ENCODE data around the gene BANK1.

BANK1 gene

DNA sequence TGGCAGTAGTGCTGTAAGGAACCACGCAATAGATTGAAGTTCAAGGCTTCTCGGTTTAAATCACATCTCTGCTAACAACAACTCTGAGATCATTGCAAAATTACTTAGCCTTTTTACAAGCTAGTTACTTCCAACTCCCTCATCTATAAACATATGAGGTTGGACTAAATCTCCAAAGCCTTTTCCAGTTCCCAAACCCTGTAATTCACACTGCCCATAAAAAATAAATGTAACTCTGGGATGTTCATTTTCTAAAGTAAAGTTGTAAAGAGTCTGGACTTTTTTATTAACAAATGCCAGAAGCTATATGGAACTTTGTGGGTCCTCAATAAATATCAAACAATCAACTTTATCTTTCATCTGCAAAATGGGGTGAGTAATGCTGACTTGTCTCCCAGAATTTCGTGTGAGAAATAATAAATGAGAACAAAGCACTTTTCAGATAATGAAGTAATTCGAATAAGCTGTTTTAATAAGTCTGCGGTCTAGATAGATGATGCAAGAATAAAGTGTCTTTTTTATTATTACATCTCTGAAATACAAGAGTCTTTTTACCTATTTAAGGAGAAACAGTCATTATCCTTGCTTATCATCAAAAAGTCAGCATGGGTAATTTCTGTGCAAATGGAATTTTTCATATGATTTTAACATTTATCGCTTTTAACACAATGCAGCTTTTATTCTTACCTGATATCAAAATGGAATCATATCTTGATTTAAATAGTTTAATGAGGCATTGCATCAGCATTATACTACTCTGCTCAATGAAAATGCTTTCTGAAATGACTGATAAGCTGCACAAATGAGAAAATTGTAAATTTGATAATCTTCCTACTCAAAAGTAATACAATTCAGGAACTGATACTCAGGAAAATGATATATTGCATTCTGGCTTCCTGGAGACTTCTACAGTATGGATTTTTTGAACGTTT, 252.6 kb downstream of the BANK1 start:
- no peak for DNase-seq

DNA sequence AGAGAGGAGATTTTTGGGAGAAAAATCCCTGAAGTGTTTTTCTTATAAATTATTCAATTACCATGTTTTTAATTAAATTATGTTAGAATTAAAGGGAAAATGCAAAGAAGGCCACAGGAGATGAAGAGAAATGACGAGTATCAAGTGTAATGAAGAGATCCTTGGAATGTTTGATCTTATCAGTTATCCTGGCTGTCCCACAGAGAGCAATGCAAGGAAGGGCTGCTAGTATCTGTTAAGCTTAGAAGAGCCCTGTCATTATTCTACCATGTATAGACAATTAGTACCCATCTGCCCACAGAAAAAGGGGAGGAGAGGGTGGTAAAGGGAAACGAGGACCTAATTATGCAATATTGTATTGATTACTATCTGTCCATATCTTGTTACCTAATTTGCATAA, 257.1 kb downstream of the BANK1 start:
- no peak for DNase-seq

DNA sequence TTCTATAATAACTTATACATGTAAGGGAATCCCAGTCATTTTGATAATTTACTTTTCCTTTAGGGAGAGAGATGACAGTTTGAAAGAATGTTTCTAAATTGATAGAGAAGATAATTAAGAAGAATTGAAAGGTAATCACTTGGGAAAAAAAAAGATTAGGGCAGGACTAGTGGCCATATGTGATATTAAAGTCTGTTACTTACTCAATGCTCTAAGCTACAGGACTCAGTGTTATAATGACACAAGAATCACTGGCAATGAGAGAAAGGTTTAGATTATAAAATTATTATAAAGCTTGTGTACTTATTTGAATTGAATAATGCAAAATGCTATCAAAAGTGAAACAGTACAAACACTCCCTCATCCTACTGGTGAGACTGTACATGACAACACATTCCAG, 265.3 kb downstream of the BANK1 start:
- DNase-seq, result no peak

DNA sequence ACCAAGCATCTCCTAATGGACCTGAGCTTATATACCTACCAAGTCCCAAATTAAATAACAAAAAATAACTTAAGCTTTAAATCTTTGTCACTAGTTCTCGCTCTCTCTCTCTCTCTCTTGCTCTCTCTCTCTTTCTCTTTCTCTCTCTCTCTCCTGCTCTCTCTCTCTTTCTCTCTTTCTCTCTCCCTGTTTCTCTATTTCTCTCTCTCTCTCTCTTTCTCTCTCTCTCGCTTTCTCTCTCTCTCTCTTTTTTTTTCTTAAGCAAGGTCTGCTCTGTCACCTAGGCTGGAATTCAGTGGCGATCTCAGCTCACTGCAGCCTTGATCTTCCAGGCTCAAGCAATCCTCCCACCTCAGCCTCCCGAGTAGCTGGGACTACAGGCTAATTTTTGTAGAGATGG, 266.6 kb downstream of the BANK1 start:
- DNase-seq, result no peak

DNA sequence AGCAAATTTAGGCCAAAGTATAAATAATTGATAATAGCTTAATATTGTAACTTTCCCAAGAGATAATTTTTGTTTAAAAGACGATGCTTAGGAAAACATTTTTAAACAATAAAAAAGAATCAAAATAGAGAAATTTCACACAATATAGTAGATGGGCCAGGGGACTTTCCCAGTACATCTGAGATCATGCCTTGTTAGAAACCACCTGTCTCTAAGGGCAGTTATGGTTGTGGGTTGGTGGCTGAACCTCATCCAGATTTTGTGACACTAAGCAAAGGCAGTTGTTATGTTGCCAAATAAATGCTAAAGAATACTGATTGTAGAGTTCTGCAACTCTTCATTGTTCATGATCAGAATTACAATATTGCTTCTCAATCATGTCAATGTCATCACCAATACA, 270.6 kb downstream of the BANK1 start:
- DNase-seq, result no peak

DNA sequence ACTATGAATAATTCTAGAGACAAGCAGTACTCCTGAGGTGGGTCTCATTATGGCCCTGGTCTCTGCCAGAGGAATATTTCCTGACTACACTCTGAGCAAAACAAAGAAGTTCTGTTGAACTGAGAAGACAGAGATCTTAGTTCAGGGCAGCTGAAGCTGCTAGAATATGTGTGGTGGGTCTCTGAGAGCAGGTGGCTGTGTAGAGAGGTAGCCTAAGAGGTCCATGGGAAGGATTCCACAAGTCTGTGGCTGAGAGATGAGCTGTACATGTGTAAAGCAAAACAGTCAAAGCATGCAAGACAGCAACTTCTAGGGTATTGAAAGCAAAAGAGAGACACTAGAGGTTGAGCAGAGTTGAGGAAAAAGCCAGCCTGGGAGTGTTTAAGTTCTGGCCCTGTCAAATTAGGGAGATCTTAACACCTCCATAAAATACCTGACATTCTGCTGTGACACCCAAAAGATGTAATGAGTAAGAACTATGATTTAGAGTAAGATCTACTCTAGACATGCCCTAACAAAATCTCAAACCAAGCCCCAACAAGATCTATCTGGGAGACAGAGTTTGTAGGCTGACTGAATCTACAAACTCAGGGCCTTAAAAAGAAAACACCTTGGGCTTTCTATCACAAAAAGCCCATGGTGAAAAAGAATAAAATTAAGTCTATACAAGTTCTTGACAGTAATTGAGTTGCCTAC, 274.4 kb downstream of the BANK1 start:
- no peak for DNase-seq

DNA sequence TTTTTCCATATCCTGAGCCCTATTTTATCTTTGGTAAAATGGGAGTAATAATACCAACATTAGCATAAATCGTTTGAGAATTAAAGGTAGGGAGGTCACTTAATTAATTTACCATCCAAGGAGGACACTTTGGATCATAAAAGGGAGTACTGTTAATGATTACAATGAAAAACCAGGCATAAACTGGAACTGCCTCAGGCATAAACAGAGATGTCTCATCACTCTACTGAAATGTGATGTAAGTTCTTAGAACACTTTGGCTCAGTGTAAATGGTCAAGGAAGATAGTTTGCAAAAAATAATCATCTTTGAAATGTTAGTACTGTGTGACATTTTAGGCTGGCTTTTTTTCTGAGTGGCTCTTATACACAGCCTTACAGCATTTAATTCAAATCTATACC, 286.1 kb downstream of the BANK1 start:
- DNase-seq, result no peak

DNA sequence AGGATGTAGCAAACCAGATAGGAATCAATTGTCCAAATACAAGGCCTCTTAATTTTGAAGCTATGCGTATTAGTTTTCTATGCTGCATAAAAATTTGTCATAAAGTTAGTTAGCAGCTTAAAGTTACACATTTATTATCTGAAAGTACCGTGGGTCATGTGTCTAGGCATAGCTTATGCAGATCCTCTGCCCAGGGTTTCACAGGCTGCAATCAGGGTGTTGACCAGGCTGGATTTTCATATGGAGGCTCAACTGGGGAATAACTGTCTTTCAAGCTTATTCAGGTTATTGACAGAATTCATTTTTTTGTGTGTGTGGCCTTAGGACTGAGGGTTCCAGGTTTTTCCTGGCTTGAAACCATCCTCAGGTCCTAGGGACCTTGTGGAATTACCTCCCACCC, 289.7 kb downstream of the BANK1 start:
- no peak for DNase-seq

DNA sequence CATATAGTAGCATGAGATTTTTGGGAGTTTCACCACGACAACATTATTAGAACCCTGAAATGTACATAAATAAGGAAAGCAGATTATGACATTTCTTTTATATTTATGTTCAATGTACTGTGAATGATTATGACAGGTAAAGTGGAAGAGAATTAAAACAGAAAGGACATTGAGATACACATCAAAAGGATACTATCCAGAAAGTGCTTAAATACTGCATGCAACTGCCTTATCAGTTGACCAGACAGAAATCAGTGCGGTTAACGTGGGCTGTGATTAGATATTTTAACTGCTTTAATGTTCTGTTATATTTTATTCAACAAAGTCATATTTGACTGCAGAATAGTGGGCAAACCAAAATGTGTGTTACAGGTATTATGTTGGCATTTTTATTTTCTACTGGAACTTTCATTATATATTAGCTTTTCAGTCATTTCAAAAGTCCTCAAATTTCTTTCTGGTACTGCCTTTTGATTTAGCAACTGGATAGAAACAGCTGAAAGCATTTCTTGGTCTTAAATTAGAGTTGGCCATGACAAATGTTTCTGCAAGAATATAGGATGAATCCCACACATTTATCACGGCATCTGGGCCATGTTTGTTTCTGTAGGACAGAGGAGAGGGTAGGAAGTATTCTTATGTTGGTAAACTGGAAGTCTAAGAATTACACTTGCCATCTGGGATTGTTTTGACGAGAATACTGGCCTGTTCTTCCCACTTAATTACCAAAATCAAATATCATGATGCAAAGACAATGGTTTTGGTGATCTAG, 299.5 kb downstream of the BANK1 start:
- DNase-seq, result no peak

DNA sequence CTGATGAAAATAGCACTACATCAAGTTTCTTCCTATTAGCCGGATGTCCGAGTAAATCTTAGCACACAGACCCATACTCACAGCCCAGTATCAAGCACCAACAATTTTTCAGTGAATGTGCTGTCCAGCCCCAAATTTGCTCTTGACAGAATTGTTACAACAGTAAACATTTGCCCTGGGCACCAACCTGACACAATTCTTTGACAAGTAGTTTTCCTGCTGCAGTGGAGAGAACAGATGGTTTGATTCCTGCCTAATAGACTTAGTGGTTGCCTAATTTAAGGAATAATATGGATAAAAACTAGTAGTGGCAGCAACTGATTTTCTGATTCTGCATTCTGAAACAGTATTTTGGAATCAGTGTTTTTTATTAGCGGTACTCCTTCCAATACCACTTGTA, 301.1 kb downstream of the BANK1 start:
- no peak for DNase-seq

DNA sequence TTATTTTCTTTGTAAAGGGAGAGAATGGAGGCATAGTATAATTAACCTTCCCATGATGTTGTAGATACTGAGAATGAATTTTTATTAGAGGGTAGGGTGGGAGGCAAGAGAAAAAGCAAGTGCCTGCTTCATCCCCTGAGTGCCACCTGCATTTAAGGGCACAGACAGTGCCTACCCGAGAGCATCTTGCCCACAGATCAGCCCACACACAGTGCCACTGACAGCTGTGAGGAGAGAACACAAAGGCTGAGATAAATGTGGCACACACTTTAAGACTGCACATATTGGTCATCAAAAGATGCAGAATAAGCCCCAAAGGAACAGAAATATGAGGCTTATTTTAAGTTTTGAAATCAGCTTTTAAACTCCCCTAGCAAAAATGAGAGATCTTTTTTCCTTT, 304.0 kb downstream of the BANK1 start:
- DNase-seq, result no peak

DNA sequence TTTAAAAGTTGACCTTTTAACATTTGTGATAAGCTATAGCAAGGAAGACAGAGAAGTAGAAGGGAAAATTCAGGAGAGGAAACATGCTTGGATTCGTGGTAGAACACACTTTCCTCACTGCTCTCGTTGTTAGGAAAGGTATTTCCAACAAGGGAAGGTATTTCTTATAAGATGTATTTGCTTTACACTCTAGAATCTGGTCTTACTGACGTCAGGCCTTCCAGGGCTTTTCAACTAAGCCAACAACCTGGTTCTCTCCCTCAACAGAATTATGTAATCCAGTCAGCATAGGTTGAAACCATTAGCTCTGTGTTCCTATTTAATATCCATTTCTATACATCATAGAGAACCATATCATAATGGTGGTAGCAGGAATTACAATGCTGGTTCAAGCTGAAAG, 312.8 kb downstream of the BANK1 start:
- DNase-seq, result no peak

DNA sequence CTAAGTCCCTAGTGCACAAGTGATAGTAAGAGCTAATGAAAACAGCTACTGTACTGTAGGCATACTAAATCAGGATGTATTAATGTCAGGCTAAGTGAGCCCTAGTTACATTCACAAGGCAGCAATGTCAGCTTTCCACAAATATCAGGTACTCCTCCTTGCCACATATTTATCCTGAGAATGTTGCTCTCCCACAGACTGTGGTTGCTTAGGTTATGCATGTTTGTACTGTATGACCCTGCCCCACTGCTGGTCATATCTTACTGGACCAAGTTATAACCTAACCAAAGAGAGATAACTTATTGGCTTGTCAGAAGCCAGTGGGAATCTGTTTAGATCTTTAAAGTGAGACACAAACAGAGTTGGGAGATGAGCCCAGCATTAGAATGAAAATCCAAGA, 313.7 kb downstream of the BANK1 start:
- DNase-seq, result no peak

DNA sequence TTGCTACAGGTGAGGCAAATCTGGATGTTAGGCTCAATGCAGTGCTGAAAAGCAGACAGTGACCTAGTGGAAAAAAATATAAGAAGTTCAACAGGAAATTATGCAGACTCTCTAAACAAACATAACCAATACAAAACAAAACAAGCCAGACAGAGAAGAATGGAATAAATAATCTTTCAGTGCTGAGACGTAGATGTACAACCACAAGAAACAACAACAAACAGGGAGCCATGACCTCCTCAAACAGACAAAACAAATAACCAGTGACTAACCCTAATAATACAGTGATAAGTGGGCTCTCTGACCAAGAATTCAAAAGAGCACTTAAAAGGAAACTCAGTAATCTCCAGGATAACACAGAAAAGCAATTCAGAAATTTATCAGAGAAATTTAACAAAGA, 315.5 kb downstream of the BANK1 start:
- DNase-seq, result no peak

DNA sequence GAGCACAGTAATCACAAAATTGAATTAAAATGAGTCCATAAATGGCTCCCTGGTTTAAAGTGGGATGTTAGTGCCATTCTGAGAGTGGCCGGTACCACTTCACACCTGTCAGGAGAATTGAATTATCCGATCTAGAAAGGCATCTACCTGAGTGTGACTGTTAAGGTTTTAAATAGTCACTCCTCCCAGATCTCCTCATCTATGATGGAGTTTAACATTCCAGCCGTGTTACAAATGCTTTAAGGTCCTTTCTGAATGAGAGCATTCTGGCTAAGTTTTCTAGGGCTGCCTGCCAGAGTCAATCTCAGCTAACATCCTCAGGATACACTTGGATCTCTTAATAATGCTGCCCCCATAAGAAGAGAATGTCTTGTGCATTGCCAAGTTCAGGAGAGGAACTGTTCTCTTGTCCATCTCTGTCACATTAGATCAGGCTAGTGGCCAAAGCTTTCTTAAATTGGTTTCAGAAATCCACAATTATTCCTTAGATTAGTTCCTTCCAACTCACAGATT, 323.6 kb downstream of the BANK1 start:
- no peak for DNase-seq

DNA sequence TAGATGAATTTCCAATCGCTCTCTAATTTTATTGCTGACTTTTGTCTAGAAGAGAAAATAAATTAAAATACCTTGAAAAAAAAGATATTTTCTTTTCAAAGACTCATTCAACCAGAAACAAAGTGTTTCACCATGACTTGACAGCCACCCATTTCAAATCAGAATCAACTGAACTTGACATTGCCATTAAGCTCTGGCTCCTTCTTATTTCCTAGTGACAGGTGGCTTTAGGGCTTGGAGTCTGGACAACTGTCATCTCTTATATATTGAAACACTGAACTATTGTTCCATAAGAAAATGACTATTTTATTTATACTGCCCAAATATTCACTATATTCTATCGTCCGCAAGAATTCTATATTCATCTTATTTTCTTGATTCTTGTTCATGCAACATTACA, 325.6 kb downstream of the BANK1 start:
- no peak for DNase-seq

DNA sequence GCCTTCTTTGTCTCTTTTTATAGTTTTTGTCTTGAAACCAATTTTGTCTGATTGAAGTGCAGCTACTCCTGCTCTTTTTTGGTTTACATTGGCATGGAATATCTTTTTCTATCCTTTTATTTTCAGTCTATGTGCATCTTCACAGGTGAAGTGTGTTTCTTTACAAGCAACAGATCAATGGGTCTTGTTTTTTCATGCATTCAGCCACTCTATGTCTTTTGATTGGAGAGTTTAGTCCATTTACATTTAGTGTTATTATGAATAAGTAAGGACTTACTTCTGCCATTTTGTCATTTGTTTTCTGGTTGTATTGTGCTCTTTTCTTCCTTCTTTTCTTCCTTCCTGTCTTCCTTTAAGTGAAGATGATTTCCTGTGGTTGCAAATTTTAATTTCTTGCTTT, 330.3 kb downstream of the BANK1 start:
- DNase-seq, result no peak

All from T-helper 9 cell (primary cell).